HG03103 (cell line): ENCODE results near the gene PKNOX1.
"Not testable (repeated sequence)": the region's sequence is repeated elsewhere in the genome, so short reads cannot be mapped to it uniquely, and the experiment has no call there.

ENCODE experiments used
- ATAC-seq: cut with Tn5 transposase; IDR thresholded peaks from one replicate; pipeline ENCODE4 v1.9.1; 2021; ENCODE audit warnings: low read depth; ENCODE audit not compliant: unreplicated experiment

The PKNOX1 gene

DNA sequence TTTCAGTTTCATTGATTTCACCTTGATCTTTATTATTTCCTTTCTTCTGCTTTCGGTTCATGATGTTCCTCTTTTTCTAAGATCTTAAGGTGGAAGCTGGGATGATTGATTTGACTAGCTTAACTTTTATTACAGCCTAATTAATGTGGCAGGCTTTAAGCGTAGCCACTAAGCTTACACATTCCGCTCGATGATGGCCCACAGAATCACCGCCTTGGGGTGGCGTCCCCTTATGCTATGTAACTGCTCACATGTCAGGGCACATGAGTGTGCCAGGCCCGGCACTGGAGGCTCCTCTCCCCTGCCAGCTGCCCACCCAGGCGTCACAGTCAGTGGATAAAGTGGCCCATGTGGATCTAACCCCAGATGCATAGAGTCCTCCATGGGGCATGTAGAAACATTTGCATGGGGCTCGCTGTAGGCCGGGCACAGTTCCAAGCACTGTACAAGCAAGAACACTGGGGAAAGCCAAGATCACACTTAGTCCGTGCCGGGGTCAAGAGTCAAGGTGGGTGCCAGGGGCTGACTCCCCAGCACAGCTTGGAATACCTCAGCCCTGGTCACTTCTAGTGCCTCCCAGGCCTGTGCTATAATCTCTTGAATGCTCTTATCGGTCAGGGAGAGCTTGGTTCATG, 41.7 kb downstream of the PKNOX1 start:
- ATAC-seq = no peak

GRCh38 chr21:43016728-43017127, 42.4 kb downstream of the PKNOX1 start:
- no peak for ATAC-seq

GRCh38 chr21:43018519-43018918, 44.2 kb downstream of the PKNOX1 start:
- no peak for ATAC-seq

GRCh38 chr21:43020177-43020576, 45.8 kb downstream of the PKNOX1 start:
- ATAC-seq = no peak

GRCh38 chr21:43020771-43021170, 46.4 kb downstream of the PKNOX1 start:
- no peak for ATAC-seq

- no peak for ATAC-seq
Observed at GRCh38 chr21:43021191-43021590, 46.8 kb downstream of the PKNOX1 start.

GRCh38 chr21:43021756-43022600, 47.6 kb downstream of the PKNOX1 start:
- ATAC-seq = no peak

GRCh38 chr21:43023175-43023574, 48.8 kb downstream of the PKNOX1 start:
- no peak for ATAC-seq

- ATAC-seq = no peak
Observed at GRCh38 chr21:43024439-43025136, 50.2 kb downstream of the PKNOX1 start.

DNA sequence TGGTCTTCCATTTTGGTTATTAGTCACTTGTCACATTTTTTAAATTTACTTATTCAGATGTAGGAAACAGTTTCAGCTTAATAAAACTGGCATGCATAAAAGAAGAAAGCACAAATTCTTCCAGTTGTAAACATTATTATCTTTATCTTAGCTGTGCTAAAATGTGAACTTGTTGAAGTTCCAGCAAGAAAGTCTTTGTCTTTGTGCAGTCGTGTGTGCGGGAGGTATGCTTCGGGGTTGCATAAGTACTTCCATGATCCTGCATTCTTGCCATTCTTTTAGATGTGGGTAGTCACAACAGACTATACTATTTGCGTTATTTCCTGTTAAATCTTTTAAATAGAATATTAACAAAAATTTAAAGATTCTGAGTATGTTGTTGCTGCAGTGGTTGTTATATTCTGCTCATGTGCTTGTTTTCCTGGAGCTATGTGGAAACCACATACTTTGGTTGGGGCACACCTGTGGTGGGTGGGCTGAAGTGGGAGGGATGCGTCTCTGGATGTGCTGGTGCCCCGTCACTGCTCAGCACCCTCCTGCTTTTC, 51.3 kb downstream of the PKNOX1 start:
- no peak for ATAC-seq

GRCh38 chr21:43027846-43028731, 53.7 kb downstream of the PKNOX1 start:
- no peak for ATAC-seq

DNA sequence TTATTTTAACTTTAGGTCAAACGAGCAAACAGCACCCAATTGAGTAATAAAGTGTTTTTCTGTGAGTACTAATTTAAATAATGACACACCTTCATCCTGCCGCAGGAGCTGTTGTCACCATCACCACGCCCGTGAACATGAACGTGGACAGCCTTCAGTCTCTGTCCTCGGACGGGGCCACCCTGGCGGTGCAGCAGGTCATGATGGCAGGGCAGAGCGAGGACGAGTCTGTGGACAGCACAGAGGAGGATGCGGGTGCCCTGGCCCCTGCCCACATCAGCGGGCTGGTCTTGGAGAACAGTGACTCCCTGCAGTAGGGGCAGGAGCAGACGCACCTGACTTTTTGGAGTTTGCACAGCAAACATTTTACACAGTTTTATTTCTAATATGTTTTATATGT, 55.4 kb downstream of the PKNOX1 start:
- ATAC-seq = no peak

DNA sequence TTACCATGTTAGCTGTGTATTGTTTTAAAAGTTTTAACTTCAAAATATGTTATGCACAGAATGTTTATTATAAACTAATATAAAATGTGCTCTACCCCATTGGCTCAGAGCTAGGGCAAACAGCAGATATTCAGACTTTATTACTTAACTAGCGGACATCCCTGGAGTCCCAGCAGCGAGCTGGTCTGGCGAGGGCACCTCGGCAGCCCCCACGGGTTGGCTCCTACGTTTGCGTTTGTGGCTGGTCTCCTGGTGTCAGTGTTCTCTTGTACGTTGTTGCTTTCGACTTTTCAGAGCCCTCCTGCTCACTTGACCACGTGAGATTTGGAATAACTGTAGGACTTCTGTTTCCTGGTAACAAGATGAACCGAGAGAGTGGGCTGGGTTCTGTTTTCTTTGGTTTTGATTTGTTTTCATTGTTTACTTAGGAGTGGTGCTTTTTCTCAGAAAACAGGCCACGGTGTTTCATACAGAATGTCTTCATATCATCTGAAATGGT, 56.8 kb downstream of the PKNOX1 start:
- ATAC-seq = no peak

GRCh38 chr21:43034101-43034500, 59.7 kb downstream of the PKNOX1 start:
- ATAC-seq = no peak

- ATAC-seq = no peak
Observed at GRCh38 chr21:43034826-43035225, 60.5 kb downstream of the PKNOX1 start.

DNA sequence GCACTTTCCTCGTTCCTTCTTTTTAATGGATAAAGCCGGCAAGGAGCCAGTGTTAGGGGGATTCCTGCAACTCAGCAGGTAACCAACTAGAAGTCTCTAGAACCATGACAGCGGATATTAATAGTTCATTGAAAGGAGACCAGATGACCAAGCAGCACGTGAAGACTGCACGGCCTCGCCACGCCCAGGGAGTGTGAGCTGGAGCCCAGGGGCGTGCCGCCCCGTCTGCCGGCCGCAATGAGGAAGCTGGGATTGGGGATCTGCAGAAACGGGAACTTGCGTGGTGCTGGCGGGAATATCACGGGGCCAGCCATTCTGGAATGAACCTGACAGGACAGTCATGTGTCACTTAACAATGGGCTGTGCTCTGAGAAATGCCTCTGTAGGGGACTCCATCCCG, 62.5 kb downstream of the PKNOX1 start:
- ATAC-seq = not testable (repeated sequence)

DNA sequence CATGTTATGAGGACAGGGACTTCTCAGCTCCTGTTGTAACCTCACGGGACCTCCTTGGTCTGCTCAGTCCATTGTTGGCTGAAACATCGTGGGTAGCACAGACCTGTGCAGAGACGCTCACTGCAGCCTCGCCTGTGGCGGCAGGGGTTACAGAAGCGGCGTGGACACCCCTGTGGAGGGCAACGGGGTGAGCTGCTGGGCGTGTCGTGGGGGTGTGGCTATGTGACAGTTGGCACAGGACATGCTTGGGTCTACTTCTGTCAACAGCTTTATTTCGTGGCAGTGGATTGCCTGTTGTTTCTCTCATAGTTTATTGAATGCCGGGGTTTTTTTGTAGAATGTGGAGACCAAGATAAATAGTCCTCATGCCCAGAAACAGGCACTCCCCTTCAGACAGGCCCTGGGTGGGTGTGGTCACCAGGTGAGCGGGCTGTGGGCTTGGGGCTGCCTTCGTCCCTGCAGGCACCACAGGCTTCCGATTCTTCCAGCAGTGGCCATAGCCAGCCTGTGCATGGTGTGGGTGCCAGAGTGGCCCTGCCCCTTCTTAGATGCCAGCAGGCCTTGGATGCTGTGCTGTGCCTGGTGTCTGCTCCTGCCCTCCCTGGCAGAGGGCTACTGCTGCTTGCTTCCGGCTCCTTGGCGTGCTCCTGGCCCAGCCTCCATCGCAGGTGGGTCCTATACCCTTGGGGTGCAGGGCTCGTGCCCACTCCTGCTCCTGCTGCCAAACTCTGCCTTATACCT, 63.7 kb downstream of the PKNOX1 start:
- not testable (repeated sequence) for ATAC-seq

DNA sequence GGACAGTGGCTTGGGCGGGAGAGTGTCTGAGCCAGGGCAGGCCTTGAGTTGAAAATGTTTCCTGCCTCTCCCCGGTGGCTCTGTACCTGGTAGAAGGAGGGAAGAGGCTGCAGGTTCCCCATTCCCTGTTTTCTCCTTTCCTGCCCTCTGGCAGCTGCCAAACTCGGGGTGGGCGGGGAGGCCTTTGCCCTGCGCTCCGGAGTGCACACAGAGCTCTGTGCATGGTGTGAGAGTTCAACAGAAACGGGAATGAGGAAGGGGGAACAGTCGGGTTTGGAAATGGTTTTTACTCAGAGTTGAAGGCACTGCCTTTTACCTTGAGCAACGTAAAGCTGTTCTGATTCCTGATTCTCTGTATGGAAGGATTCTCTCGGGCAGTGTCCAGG, 64.3 kb downstream of the PKNOX1 start:
- ATAC-seq = not testable (repeated sequence)

GRCh38 chr21:43042169-43042568, 67.8 kb downstream of the PKNOX1 start:
- not testable (repeated sequence) for ATAC-seq
